ENCODE data around the gene DNAJA3.

DNAJA3 gene

DNA sequence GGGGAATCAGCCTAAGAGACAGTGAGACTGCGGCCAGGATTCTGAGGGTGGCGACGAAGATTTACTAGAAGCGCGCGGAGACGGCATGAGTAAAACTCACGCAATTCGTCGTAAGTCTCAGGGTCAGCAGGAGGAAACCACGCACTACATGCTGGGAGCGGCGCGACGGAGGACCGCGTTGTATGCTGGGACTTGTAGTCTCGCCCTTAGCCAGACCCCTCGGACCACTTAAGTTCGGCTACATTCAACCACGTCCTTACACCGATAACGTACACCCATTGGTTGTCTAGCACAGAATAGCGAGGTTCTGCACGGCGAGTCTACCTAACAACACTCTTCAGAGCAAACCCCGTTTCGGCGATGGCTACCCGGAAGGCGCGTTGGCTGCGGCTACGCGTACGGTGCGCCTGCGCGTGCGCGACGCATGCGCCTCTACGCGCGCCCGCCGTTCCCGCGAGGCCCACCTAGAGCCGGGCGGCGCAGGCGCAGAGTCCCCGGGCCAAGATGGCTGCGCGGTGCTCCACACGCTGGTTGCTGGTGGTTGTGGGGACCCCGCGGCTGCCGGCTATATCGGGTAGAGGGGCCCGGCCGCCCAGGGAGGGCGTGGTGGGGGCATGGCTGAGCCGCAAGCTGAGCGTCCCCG is at the start of gene DNAJA3:
Gene DNAJA3 (plus strand): TSS at position 491 of the 643 bp plus-strand sequence. CDS start 14 bp downstream, at position 505.
- DNase-seq (ENCODE audit: insufficient read length, low spot score) (peak; percentile 94), FAIRE-seq (peak; percentile 97)

DNA sequence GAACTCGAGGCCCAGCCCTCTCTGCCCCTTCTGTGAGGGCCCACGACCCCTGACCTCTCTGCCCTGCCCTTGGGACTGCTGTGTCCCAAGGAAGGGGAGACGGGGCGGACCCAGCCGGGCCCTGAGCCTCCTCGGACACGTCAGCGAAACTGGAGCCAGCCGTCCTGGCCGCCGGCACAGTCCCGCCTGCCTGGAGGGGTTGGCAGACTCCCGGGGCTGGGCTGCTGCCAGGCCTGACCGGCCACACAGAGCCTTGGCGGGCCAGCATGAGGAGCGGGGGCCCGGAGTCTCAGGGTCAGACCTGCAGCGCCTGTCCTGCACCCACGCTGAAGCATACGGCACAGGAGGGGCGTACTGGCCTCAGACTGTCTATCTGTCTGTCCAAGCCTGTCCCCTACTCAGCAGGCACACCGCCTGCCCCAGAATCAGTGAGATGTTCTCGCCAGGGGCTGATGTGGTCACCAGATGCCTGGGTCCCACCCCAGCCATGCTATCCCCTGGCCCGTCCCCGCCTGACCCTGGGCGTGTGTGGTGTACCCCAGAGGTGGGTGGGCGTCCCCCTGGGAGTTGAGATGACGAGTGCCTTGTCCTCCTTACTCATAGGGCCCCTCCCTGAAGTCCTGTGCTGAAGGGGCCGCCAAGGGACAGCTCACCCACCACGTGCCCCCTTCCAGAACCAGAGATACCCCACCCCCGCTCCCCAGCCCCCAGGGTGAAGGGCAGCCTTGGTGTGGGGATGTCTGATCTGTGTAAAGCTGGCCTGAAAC is 49.4 kb upstream of the DNAJA3 start:
- DNase-seq (ENCODE audit: insufficient read length, low spot score): no peak
- no peak for FAIRE-seq

GRCh38 chr16:4376893-4377572 is 48.6 kb upstream of the DNAJA3 start:
- DNase-seq (ENCODE audit: insufficient read length, low spot score): no peak
- FAIRE-seq: no peak

GRCh38 chr16:4377573-4378154 is 48.0 kb upstream of the DNAJA3 start:
- no peak for FAIRE-seq

GRCh38 chr16:4378161-4378666 is 47.5 kb upstream of the DNAJA3 start:
- FAIRE-seq (no peak), DNase-seq (ENCODE audit: insufficient read length, low spot score) (no peak)

More at GRCh38 chr16:4377573-4378154, 48.0 kb upstream of the DNAJA3 start:
- DNase-seq (ENCODE audit: insufficient read length, low spot score): no peak

GRCh38 chr16:4378999-4379690 is 46.5 kb upstream of the DNAJA3 start:
- DNase-seq (ENCODE audit: insufficient read length, low spot score) (no peak), FAIRE-seq (no peak)

DNA sequence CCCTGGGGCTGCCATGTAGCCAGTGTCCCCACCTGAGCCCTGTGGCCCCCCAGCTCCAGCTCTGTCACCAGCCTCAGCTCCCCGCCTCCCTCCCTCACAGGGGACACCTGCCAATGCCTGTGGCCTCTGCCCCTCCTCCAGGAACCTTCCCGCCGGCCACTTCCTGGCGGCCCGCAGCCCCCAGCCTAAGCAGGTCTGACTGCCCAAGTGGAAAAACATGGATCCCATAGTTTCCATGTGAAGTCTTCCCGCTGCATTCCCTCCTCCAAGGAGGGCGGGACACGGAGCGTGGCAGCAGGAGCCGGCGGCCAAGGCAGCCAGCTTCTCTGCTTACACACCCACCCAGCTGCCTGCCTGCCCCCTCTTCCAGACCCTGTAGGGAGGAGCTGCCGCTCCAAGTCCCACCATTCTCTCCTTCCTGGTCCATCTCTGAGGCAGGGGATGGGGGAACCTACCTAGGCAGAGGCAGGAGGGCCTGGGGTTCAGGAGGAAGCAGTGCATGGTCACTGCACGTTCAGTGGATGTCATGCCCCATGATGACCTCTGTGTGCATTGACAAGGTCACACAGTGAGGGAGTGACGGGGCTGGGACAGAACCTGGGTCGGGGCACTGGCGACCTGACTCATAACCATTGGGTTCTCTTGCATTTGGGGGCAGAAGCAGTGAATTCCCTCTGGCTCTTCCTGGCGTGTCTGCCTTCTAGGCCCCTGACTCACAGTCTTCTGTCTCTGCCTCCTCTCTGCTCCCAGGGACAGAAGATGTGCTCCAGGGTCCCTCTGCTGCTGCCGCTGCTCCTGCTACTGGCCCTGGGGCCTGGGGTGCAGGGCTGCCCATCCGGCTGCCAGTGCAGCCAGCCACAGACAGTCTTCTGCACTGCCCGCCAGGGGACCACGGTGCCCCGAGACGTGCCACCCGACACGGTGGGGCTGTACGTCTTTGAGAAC is 45.3 kb upstream of the DNAJA3 start:
- FAIRE-seq: no peak

DNA sequence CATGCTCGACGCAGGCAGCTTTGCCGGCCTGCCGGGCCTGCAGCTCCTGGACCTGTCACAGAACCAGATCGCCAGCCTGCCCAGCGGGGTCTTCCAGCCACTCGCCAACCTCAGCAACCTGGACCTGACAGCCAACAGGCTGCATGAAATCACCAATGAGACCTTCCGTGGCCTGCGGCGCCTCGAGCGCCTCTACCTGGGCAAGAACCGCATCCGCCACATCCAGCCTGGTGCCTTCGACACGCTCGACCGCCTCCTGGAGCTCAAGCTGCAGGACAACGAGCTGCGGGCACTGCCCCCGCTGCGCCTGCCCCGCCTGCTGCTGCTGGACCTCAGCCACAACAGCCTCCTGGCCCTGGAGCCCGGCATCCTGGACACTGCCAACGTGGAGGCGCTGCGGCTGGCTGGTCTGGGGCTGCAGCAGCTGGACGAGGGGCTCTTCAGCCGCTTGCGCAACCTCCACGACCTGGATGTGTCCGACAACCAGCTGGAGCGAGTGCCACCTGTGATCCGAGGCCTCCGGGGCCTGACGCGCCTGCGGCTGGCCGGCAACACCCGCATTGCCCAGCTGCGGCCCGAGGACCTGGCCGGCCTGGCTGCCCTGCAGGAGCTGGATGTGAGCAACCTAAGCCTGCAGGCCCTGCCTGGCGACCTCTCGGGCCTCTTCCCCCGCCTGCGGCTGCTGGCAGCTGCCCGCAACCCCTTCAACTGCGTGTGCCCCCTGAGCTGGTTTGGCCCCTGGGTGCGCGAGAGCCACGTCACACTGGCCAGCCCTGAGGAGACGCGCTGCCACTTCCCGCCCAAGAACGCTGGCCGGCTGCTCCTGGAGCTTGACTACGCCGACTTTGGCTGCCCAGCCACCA is 44.4 kb upstream of the DNAJA3 start:
- DNase-seq (ENCODE audit: insufficient read length, low spot score): no peak
- FAIRE-seq: no peak

More for the DNA sequence above, 45.3 kb upstream of the DNAJA3 start:
- no peak for DNase-seq (ENCODE audit: insufficient read length, low spot score)

DNA sequence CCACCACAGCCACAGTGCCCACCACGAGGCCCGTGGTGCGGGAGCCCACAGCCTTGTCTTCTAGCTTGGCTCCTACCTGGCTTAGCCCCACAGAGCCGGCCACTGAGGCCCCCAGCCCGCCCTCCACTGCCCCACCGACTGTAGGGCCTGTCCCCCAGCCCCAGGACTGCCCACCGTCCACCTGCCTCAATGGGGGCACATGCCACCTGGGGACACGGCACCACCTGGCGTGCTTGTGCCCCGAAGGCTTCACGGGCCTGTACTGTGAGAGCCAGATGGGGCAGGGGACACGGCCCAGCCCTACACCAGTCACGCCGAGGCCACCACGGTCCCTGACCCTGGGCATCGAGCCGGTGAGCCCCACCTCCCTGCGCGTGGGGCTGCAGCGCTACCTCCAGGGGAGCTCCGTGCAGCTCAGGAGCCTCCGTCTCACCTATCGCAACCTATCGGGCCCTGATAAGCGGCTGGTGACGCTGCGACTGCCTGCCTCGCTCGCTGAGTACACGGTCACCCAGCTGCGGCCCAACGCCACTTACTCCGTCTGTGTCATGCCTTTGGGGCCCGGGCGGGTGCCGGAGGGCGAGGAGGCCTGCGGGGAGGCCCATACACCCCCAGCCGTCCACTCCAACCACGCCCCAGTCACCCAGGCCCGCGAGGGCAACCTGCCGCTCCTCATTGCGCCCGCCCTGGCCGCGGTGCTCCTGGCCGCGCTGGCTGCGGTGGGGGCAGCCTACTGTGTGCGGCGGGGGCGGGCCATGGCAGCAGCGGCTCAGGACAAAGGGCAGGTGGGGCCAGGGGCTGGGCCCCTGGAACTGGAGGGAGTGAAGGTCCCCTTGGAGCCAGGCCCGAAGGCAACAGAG is 43.5 kb upstream of the DNAJA3 start:
- no peak for FAIRE-seq
- no peak for DNase-seq (ENCODE audit: insufficient read length, low spot score)

- FAIRE-seq: no peak
- no peak for DNase-seq (ENCODE audit: insufficient read length, low spot score)
These were observed 42.8 kb upstream of the DNAJA3 start for GRCh38 chr16:4382795-4383357.

DNA sequence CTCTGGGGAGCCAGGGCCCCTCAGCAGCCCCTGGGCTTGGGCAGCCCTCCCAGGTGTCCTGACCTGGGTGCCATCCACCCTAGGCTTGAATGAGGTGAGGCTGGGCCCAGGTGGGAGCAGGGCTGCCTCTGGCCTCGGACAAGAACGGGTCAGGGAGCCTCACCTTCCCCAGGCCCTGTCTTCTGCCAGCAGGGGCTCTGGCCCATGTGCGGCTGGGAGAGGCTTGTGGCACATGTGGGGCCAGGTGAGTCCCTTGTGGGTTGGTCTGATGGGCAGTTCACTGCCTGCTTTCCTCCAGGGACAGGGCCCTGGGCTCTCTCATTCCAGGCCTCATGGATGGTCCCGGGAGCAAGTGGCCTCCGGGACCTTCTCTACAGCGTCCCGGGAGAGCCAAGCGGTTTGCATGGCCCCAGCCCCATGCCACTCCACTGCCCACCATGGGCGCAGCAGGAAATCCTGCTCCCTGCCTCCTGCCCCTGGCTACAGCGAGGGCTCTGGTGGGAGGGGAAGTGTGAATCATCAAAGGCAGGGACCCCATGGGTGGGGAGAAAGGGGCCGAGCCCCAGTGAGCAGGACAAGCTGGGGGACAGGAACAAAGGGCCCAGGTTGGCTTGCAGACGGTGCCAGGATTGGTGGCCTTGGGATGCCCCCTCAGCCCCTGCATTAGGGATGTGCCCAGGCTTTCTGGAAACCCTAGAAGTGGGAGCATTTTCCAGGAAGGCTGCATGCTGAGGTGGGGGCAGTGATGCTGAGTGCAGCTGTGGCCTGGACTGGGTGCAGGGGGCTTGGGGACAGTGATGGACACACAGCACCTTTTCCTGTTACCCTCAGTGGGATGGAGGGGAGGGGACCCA is 41.9 kb upstream of the DNAJA3 start:
- DNase-seq (ENCODE audit: insufficient read length, low spot score) (no peak), FAIRE-seq (no peak)

DNA sequence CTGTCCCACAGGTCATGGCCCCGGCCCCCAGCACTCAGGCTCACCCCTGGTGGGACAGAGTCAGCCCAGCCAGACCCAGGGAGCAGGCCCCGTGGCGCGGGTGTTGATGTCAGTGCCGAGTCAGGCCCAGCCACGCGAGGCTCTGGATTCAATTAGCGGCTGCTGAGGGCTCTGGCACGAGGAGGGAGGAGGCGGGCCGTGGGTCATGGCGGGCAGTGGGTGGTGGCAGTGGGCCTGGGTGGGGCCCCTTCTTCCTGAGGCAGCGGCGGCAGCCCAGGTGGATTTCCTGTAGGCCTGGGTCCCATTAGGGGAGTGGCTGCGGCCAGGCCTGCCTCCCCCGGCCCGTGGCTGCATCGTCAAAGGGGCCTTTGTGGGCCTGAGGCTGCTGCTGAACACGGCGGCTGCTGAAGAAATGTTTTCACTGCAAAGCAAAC is 41.1 kb upstream of the DNAJA3 start:
- DNase-seq (ENCODE audit: insufficient read length, low spot score) (no peak), FAIRE-seq (no peak)

DNA sequence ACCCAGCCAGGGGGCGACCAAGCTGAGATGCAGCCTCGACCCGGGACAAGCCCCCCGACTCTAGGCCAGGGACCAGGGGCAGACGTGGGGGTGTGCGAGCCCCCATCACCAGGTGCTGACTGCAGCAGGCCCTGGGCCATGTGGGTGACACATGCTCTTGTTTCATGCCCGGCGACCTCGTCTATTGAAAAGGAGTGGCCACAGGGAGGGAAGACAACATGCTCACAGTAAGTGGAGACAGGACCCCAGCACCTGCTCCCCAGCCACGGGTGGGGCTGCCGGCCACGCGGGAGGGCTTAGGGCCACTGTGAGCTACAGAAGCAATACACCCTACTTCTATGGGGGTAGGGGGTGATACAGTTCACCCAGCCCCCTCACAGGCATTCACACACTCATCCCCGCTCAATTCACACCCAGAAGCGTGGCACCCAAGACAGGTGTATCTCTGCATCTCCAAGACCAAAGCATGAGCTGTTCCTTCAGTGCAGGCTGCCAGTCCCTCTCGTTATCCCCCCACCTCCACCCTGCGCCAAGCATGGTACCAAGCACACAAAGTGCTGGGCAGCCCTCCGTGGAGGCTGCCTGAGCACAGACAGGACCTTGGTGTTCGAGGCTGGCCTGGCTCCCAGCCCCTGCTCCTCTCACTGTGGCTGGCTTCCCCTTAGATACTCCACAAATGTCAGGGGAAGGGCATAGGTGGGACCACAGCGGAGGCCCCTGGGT is 40.4 kb upstream of the DNAJA3 start:
- no peak for FAIRE-seq

GRCh38 chr16:4385789-4386450 is 39.7 kb upstream of the DNAJA3 start:
- no peak for DNase-seq (ENCODE audit: insufficient read length, low spot score)
- FAIRE-seq: no peak

More for the DNA sequence above, 40.4 kb upstream of the DNAJA3 start:
- DNase-seq (ENCODE audit: insufficient read length, low spot score): no peak

DNA sequence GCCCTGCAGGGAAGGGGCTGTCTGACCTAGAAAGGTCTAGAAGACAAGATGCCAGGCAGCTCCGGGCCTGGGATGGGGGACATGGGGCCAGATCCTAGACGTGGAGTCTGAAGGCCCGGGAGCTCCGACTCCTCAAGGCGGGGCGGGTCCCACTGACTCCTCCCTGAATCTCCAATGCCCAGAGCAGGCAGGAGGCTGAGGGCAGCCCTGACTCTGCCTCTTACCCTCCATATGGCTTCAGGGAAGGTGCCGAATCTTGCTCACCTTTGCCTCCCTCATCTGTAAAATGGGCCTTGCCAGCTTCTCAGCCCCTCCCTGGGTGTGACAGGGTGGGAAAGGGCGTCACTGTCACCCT is 39.2 kb upstream of the DNAJA3 start:
- DNase-seq (ENCODE audit: insufficient read length, low spot score) (no peak), FAIRE-seq (no peak)

All from GM19239 (cell line).